NOMO-1 (cell line): ENCODE results near the gene C19orf25.

Source experiments
- DNase-seq, 2 experiments: peaks; one replicate each; lab custom pipeline; 2025; ENCODE audit not compliant: unreplicated experiment in 2 of 2; lab: John Stamatoyannopoulos, UW

The C19orf25 gene

GRCh38 chr19:1496714-1497577 lies 17.9 kb upstream of the C19orf25 start:
- DNase-seq: no peak

- no peak for DNase-seq
Observed at GRCh38 chr19:1495799-1496713, 17.0 kb upstream of the C19orf25 start.

GRCh38 chr19:1495051-1495798 lies 16.2 kb upstream of the C19orf25 start:
- DNase-seq: no peak

GRCh38 chr19:1494115-1494815 lies 15.2 kb upstream of the C19orf25 start:
- no peak for DNase-seq

- DNase-seq: no peak
Observed at GRCh38 chr19:1492474-1493006, 13.5 kb upstream of the C19orf25 start.

- DNase-seq: no peak
Observed at GRCh38 chr19:1491849-1492170, 12.8 kb upstream of the C19orf25 start.

- DNase-seq: no peak
Observed at GRCh38 chr19:1491114-1491848, 12.3 kb upstream of the C19orf25 start, which contains the start of gene REEP6. REEP6 (plus strand) TSS chr19:1491181; CDS start chr19:1491270, 89 bp downstream.

GRCh38 chr19:1490311-1491113 lies 11.5 kb upstream of the C19orf25 start, which contains the start of gene PCSK4:
PCSK4 (minus strand) TSS chr19:1490350; CDS start chr19:1490346, 4 bp downstream.
- DNase-seq: peak; percentile 98 to 99

- DNase-seq: no peak
Observed at GRCh38 chr19:1489463-1490310, 10.7 kb upstream of the C19orf25 start.

- no peak for DNase-seq
Observed at GRCh38 chr19:1488282-1488601, 9.2 kb upstream of the C19orf25 start.

GRCh38 chr19:1487576-1488281 lies 8.7 kb upstream of the C19orf25 start:
- DNase-seq: no peak

- DNase-seq: no peak
Observed at GRCh38 chr19:1486720-1487575, 7.9 kb upstream of the C19orf25 start.

- DNase-seq: no peak
Observed at GRCh38 chr19:1483979-1484428, 5.0 kb upstream of the C19orf25 start.

GRCh38 chr19:1483131-1483978 lies 4.3 kb upstream of the C19orf25 start:
- no peak for DNase-seq
